K562 (cell line): ENCODE data around the gene GUCA1A. TPM values are rescaled to one million over a fixed set of nuclear protein-coding genes. Genes with fewer than 3 reads are reported as not detected.

ENCODE experiments used
- polyA plus RNA-seq, 8 experiments: library from polyadenylated mRNA; depleted of rRNA in 4 of 8; stranded (reverse) in 5 of 8; unstranded in 3 of 8; fragments of >200 nt; fragmentation: Nextera tagmentation in 2 of 8; fragmentation: Illumina TruSeq in 1 of 8; extraction: Ambion mirVana in 2 of 8; extraction: Trizol in 1 of 8; gene quantifications; 2 replicates each; pipeline versions ENCODE4 v1.2.1 to v1.2.3, GENCODE V29; 2011 to 2014; ENCODE audit warnings: inconsistent platforms in 1 of 8, missing spikeins in 1 of 8
- total RNA-seq, 7 experiments: library from RNA; depleted of rRNA in 6 of 7; stranded (reverse); fragments of >200 nt in 6 of 7; fragmentation: Illumina TruSeq in 2 of 7; extraction: Trizol in 2 of 7; gene quantifications; 2 replicates each; pipeline versions ENCODE4 v1.2.1 to v1.2.3, GENCODE V29; 2011 to 2021; ENCODE audit warnings: low replicate concordance in 1 of 7

Gene GUCA1A
- total and polyA plus RNA-seq, 9 of the 15 experiments (the other 6 are each of a cell fraction or from before 2014, with no cell fraction given): not detected

Other genes starting within 250 kb of the GUCA1A start
- gene CCND3, start 231.6 kb upstream of the GUCA1A start, total RNA-seq (2014; rRNA removed): 112 and 148 TPM in 2 replicates
- gene CCND3, start 231.6 kb upstream of the GUCA1A start, total RNA-seq (2014; rRNA removed; fragmentation: Illumina TruSeq; extraction: Trizol): 57.5 and 65.7 TPM in 2 replicates
- gene CCND3, start 231.6 kb upstream of the GUCA1A start, total RNA-seq (2015; rRNA removed; fragmentation: Illumina TruSeq; extraction: Trizol): 75.3 and 75.4 TPM in 2 replicates
- 196 and 204 TPM in 2 replicates for gene CCND3, start 231.6 kb upstream of the GUCA1A start, total RNA-seq (2021)
- 97.4 and 119 TPM in 2 replicates for gene CCND3, start 231.6 kb upstream of the GUCA1A start, polyA plus RNA-seq (2011; rRNA removed)
- 111 and 139 TPM in 2 replicates for gene CCND3, start 231.6 kb upstream of the GUCA1A start, polyA plus RNA-seq (2014; fragmentation: Illumina TruSeq; extraction: Trizol)
- 10 to 100 TPM; 21.5 to 24.7 TPM for gene CCND3, start 231.6 kb upstream of the GUCA1A start, polyA plus RNA-seq (2014; fragmentation: Nextera tagmentation; extraction: Ambion mirVana)
- gene CCND3, start 231.6 kb upstream of the GUCA1A start, polyA plus RNA-seq (2014; rRNA removed): 124 and 127 TPM in 2 replicates
- gene TAF8, start 122.8 kb upstream of the GUCA1A start, total RNA-seq (2014; rRNA removed): 37.8 and 45.6 TPM in 2 replicates
- 41.0 and 43.8 TPM in 2 replicates for gene TAF8, start 122.8 kb upstream of the GUCA1A start, total RNA-seq (2014; rRNA removed; fragmentation: Illumina TruSeq; extraction: Trizol)
- gene TAF8, start 122.8 kb upstream of the GUCA1A start, total RNA-seq (2015; rRNA removed; fragmentation: Illumina TruSeq; extraction: Trizol): 29.4 and 32.3 TPM in 2 replicates
- 49.1 and 51.4 TPM in 2 replicates for gene TAF8, start 122.8 kb upstream of the GUCA1A start, total RNA-seq (2021)
- gene TAF8, start 122.8 kb upstream of the GUCA1A start, polyA plus RNA-seq (2011; rRNA removed): 52.8 and 57.2 TPM in 2 replicates
- gene TAF8, start 122.8 kb upstream of the GUCA1A start, polyA plus RNA-seq (2014; fragmentation: Illumina TruSeq; extraction: Trizol): 49.2 and 52.6 TPM in 2 replicates
- gene TAF8, start 122.8 kb upstream of the GUCA1A start, polyA plus RNA-seq (2014; fragmentation: Nextera tagmentation; extraction: Ambion mirVana): 10 to 100 TPM; 58.9 to 84.0 TPM
- 57.1 and 60.3 TPM in 2 replicates for gene TAF8, start 122.8 kb upstream of the GUCA1A start, polyA plus RNA-seq (2014; rRNA removed)
- gene C6orf132, start 30.7 kb upstream of the GUCA1A start, total RNA-seq (2014; rRNA removed): 0.14 and 0.20 TPM in 2 replicates
- gene C6orf132, start 30.7 kb upstream of the GUCA1A start, total RNA-seq (2014; rRNA removed; fragmentation: Illumina TruSeq; extraction: Trizol): 0.16 and 0.18 TPM in 2 replicates
- gene C6orf132, start 30.7 kb upstream of the GUCA1A start, total RNA-seq (2015; rRNA removed; fragmentation: Illumina TruSeq; extraction: Trizol): 0.08 and 0.11 TPM in 2 replicates
- 0.22 and 0.35 TPM in 2 replicates for gene C6orf132, start 30.7 kb upstream of the GUCA1A start, total RNA-seq (2021)
- gene C6orf132, start 30.7 kb upstream of the GUCA1A start, polyA plus RNA-seq (2011; rRNA removed): 0.20 and 0.21 TPM in 2 replicates
- 0.10 TPM in 2 replicates for gene C6orf132, start 30.7 kb upstream of the GUCA1A start, polyA plus RNA-seq (2014; fragmentation: Illumina TruSeq; extraction: Trizol)
- gene C6orf132, start 30.7 kb upstream of the GUCA1A start, polyA plus RNA-seq (2014; fragmentation: Nextera tagmentation; extraction: Ambion mirVana): under 1 TPM; 0.06 to 0.08 TPM
- gene C6orf132, start 30.7 kb upstream of the GUCA1A start, polyA plus RNA-seq (2014; rRNA removed): 0.16 and 0.26 TPM in 2 replicates
- gene GUCA1B, start 21.6 kb downstream of the GUCA1A start, total RNA-seq (2014; rRNA removed): 0.20 and 0.23 TPM in 2 replicates
- gene GUCA1B, start 21.6 kb downstream of the GUCA1A start, total RNA-seq (2014; rRNA removed; fragmentation: Illumina TruSeq; extraction: Trizol): 0.69 and 0.77 TPM in 2 replicates
- gene GUCA1B, start 21.6 kb downstream of the GUCA1A start, total RNA-seq (2015; rRNA removed; fragmentation: Illumina TruSeq; extraction: Trizol): 0.34 and 0.51 TPM in 2 replicates
- gene GUCA1B, start 21.6 kb downstream of the GUCA1A start, total RNA-seq (2021): 0.92 and 0.95 TPM in 2 replicates
- gene GUCA1B, start 21.6 kb downstream of the GUCA1A start, polyA plus RNA-seq (2011; rRNA removed): 0.54 and 1.7 TPM in 2 replicates
- 0.43 and 0.48 TPM in 2 replicates for gene GUCA1B, start 21.6 kb downstream of the GUCA1A start, polyA plus RNA-seq (2014; fragmentation: Illumina TruSeq; extraction: Trizol)
- gene GUCA1B, start 21.6 kb downstream of the GUCA1A start, polyA plus RNA-seq (2014; fragmentation: Nextera tagmentation; extraction: Ambion mirVana): not detected
- gene GUCA1B, start 21.6 kb downstream of the GUCA1A start, polyA plus RNA-seq (2014; rRNA removed): 0.21 TPM in 1 of 2 replicates, not detected in the other
- gene MRPS10, start 44.5 kb downstream of the GUCA1A start, total RNA-seq (2014; rRNA removed): 48.6 and 50.3 TPM in 2 replicates
- gene MRPS10, start 44.5 kb downstream of the GUCA1A start, total RNA-seq (2014; rRNA removed; fragmentation: Illumina TruSeq; extraction: Trizol): 93.7 and 106 TPM in 2 replicates
- 72.7 and 78.8 TPM in 2 replicates for gene MRPS10, start 44.5 kb downstream of the GUCA1A start, total RNA-seq (2015; rRNA removed; fragmentation: Illumina TruSeq; extraction: Trizol)
- 51.1 and 53.7 TPM in 2 replicates for gene MRPS10, start 44.5 kb downstream of the GUCA1A start, total RNA-seq (2021)
- gene MRPS10, start 44.5 kb downstream of the GUCA1A start, polyA plus RNA-seq (2011; rRNA removed): 57.0 and 102 TPM in 2 replicates
- gene MRPS10, start 44.5 kb downstream of the GUCA1A start, polyA plus RNA-seq (2014; fragmentation: Illumina TruSeq; extraction: Trizol): 94.8 and 99.9 TPM in 2 replicates
- 100 to 1,000 TPM; 126 to 166 TPM for gene MRPS10, start 44.5 kb downstream of the GUCA1A start, polyA plus RNA-seq (2014; fragmentation: Nextera tagmentation; extraction: Ambion mirVana)
- 65.9 and 86.5 TPM in 2 replicates for gene MRPS10, start 44.5 kb downstream of the GUCA1A start, polyA plus RNA-seq (2014; rRNA removed)